ENCODE measurements around the gene DPP10. TPM values are rescaled to one million over a fixed set of nuclear protein-coding genes. Genes with fewer than 3 reads are reported as not detected.
A peak's percentile ranks its signal among the peaks of the same experiment; 100 is the strongest.

DPP10 gene
- total RNA-seq, 1 donor from 2014 or later: 73.0 TPM

DNA sequence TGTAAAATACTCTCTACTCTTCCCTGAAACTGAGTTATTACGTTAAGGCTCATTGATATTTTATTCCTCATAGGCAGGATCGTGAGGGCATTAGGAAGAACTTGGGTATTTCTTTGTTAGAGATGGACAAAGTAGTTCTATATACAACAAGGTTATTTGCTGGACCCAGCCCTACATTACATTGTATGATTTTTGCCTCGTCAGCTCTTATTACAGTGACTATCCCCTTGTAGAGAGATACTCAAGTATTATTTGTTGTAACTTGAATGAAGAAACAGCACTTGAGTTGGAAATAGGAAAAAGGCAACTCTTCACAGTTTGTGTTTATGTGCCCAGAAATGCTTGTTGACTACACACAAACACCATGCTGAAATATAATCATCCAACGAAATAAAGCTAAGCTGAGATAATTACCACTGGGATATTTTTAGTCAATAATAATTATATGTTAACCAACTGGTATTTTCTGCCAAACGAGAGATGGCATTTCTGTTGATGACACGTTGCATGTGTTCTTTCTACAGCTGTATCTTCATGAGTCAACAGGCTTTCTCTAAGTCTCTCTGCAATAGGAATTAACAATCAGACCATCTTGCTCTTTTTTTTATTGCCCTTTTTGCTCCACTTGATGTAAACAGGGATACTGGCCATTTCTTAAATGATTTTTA, 947.6 kb downstream of the DPP10 start:
- no peaks in the 10 kb centered on the region for H3K27me3 Mint-ChIP-seq (ENCODE audit: low read depth)
- H3K27ac Mint-ChIP-seq: no peak overlapping the region
- no peak overlapping the region for H3K4me3 Mint-ChIP-seq
- peaks cover 3% of the 10 kb centered on the region for H3K4me1 Mint-ChIP-seq
- TF ChIP-seq, protein P1, sequence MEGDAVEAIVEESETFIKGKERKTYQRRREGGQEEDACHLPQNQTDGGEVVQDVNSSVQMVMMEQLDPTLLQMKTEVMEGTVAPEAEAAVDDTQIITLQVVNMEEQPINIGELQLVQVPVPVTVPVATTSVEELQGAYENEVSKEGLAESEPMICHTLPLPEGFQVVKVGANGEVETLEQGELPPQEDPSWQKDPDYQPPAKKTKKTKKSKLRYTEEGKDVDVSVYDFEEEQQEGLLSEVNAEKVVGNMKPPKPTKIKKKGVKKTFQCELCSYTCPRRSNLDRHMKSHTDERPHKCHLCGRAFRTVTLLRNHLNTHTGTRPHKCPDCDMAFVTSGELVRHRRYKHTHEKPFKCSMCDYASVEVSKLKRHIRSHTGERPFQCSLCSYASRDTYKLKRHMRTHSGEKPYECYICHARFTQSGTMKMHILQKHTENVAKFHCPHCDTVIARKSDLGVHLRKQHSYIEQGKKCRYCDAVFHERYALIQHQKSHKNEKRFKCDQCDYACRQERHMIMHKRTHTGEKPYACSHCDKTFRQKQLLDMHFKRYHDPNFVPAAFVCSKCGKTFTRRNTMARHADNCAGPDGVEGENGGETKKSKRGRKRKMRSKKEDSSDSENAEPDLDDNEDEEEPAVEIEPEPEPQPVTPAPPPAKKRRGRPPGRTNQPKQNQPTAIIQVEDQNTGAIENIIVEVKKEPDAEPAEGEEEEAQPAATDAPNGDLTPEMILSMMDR (IDR thresholded peaks at IDR 0.05; ENCODE audit: unreplicated experiment): no peak
- peaks cover 3% of the 10 kb centered on the region for H3K36me3 Mint-ChIP-seq
- no peak for DNase-seq (ENCODE audit: low spot score in 2 of 2, unreplicated experiment in 2 of 2)
- H3K9me3 Mint-ChIP-seq: peaks cover 1% of the 10 kb centered on the region

DNA sequence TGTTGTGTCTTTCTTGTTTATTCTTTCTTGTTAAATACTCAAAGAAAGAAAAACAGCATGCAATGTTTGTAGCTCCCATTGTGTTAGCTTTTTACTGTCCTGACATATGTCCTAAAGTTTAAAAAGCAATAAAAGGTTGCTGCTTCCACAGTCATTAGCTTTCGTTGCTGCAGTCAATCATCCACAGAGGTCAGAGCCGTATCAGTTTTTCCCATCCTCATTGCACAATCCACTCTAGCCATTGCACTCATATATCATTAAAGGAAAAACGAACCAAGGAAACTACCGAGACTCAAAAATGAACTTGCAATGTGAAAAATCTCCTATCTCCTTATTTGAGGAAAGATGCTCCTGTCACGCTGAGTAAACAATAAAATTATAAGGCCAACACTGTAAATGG, 954.1 kb downstream of the DPP10 start:
- peaks cover 19% of the 10 kb centered on the region for H3K4me1 Mint-ChIP-seq
- no peak for DNase-seq (ENCODE audit: low spot score in 2 of 2, unreplicated experiment in 2 of 2)
- no peaks in the 10 kb centered on the region for H3K27me3 Mint-ChIP-seq (ENCODE audit: low read depth)

DNA sequence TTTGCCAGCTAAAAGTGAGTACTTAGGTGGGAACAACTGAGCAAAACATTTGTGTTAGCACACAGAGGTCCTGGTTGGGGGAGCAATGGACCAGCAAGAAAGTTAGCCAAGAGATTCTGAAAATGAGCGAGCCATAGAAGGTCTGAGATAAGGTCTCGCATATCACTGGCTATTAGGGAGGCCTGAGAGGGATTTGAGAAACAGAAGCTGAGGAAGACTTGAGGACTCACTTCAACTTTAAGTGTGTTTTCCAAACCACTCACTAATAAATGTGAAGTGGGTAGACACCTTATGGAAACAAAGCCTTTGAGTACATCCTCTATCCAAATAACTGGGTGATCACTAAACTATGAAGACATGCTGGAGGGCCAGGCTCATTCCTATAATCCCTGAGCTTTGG, 958.5 kb downstream of the DPP10 start:
- no peaks in the 10 kb centered on the region for H3K27me3 Mint-ChIP-seq (ENCODE audit: low read depth)
- H3K9me3 Mint-ChIP-seq: peaks cover 14% of the 10 kb centered on the region
- H3K27ac Mint-ChIP-seq: no peak overlapping the region
- DNase-seq (ENCODE audit: low spot score in 2 of 2, unreplicated experiment in 2 of 2): no peak
- TF ChIP-seq, protein P1 (IDR thresholded peaks at IDR 0.05; ENCODE audit: unreplicated experiment): no peak
- peaks cover 10% of the 10 kb centered on the region for H3K36me3 Mint-ChIP-seq
- no peak overlapping the region for H3K4me3 Mint-ChIP-seq
- H3K4me1 Mint-ChIP-seq: peaks cover 10% of the 10 kb centered on the region

More for the DNA sequence above, 954.1 kb downstream of the DPP10 start:
- peak overlapping the region; percentile 54 for H3K27ac Mint-ChIP-seq
- H3K4me3 Mint-ChIP-seq: no peak overlapping the region
- TF ChIP-seq, protein P1 (IDR thresholded peaks at IDR 0.05; ENCODE audit: unreplicated experiment): no peak
- peaks cover 3% of the 10 kb centered on the region for H3K36me3 Mint-ChIP-seq
- peaks cover 7% of the 10 kb centered on the region for H3K9me3 Mint-ChIP-seq

GRCh38 chr2:115412501-115412900, 970.1 kb downstream of the DPP10 start:
- no peaks in the 10 kb centered on the region for H3K27me3 Mint-ChIP-seq (ENCODE audit: low read depth)
- no peak for DNase-seq (ENCODE audit: low spot score in 2 of 2, unreplicated experiment in 2 of 2)
- H3K9me3 Mint-ChIP-seq: peaks cover 17% of the 10 kb centered on the region
- H3K36me3 Mint-ChIP-seq: peaks cover 12% of the 10 kb centered on the region
- no peak overlapping the region for H3K27ac Mint-ChIP-seq
- TF ChIP-seq, protein P1 (IDR thresholded peaks at IDR 0.05; ENCODE audit: unreplicated experiment): no peak
- no peak overlapping the region for H3K4me3 Mint-ChIP-seq
- H3K4me1 Mint-ChIP-seq: peaks cover 30% of the 10 kb centered on the region

DNA sequence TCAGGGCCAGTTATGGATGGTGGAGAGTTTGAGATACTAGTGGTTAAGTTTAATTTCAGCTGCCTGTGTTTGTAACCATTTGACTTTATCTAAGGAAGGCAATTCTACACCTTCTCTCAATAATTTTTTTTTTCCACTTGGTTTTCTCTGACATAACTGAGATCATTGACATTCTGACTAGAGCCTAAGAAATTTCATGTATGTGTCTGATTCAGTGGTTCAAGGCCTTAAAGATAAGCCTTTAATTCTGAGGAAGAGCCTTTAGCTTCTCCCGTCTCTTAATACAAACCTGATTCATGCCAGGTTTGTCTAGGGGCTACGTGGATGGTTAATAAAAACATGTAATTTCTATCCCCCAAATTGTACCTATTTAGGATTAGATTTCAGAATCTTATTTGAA, 971.4 kb downstream of the DPP10 start:
- no peak for DNase-seq (ENCODE audit: low spot score in 2 of 2, unreplicated experiment in 2 of 2)
- Mint-ChIP-seq H3K27ac (peak overlapping the region; percentile 92), H3K36me3 (peaks cover 17% of the 10 kb centered on the region), H3K9me3 (peaks cover 21% of the 10 kb centered on the region), H3K4me1 (peaks cover 28% of the 10 kb centered on the region), H3K27me3 (ENCODE audit: low read depth) (no peaks in the 10 kb centered on the region), H3K4me3 (no peak overlapping the region)
- TF ChIP-seq, protein P1 (IDR thresholded peaks at IDR 0.05; ENCODE audit: unreplicated experiment): no peak
